ENCODE data around the gene JHY. TPM values are rescaled to one million over a fixed set of nuclear protein-coding genes. Genes with fewer than 3 reads are reported as not detected.

JHY gene
- total RNA-seq, 1 donor from 2014 or later = 7.4 TPM

DNA sequence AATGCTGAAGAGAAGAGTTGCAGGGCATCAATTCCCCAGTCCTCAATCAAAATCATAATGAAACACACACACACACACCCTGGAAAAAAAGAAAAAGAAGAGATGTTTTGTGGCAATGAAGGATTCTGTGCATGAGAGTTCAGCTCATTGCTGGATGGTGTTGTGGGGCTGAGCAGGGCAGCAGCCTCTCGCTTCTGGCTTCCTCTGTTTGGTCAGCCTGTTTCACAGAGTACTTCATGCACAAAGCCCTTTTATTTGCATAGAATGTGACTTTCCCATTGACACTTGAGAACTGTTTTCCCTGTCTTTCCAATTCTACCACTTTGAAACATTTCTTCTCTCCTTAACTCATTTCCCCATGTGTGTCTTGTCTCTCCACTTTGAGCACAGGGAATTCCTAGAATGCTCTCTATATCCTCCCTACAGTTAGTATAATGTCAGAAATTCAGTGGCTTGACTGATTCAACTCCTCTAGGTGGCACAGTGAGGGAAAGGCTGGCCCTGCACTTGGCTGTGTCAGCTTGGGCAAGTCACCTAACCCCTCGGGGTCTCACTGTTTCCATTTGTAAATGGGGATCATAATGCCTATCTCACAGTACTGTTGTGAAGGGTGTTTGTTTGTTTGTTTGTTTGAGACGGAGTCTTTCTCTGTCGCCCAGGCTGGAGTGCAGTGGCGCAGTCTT, 124.4 kb downstream of the JHY start:
- no peak for TF ChIP-seq CTCF (IDR thresholded peaks at IDR 0.05; ENCODE audit: unreplicated experiment)
- Mint-ChIP-seq H3K36me3 (no peaks in the 10 kb centered on the region), H3K27me3 (ENCODE audit: low read depth) (peaks cover 8% of the 10 kb centered on the region), H3K9me3 (no peaks in the 10 kb centered on the region), H3K27ac (no peak overlapping the region), H3K4me1 (no peaks in the 10 kb centered on the region), H3K4me3 (no peak overlapping the region)
- no peak for DNase-seq (ENCODE audit: low spot score in 2 of 2, unreplicated experiment in 2 of 2)

Other genes starting within 250 kb of the JHY start
- 6.6 to 7.1 TPM (median 6.8 TPM) in 3 replicates for gene UBASH3B, start 227.0 kb upstream of the JHY start, total RNA-seq
- not detected in 3 replicates for gene CRTAM, start 44.3 kb upstream of the JHY start, total RNA-seq
- not detected in 3 replicates for gene BSX, start 99.1 kb downstream of the JHY start, total RNA-seq
- 714 to 741 TPM (median 735 TPM) in 3 replicates for gene HSPA8, start 179.4 kb downstream of the JHY start, total RNA-seq

Data from mesothelial cell of epicardium (in vitro differentiated cells).